Erythroblast (primary cell): Measurements from ENCODE around the gene TSPAN9.

Experiments
- GATA1 ChIP-seq: IDR thresholded peaks from 2 replicates; pipeline ENCODE4 v1.6.1; 2011; ENCODE audit warnings: low read depth, mild to moderate bottlenecking, control low read depth, low read length, moderate library complexity
- POLR2A ChIP-seq: IDR thresholded peaks from 2 replicates; pipeline ENCODE4 v1.6.1; 2011; ENCODE audit warnings: mild to moderate bottlenecking, low read length

DNA sequence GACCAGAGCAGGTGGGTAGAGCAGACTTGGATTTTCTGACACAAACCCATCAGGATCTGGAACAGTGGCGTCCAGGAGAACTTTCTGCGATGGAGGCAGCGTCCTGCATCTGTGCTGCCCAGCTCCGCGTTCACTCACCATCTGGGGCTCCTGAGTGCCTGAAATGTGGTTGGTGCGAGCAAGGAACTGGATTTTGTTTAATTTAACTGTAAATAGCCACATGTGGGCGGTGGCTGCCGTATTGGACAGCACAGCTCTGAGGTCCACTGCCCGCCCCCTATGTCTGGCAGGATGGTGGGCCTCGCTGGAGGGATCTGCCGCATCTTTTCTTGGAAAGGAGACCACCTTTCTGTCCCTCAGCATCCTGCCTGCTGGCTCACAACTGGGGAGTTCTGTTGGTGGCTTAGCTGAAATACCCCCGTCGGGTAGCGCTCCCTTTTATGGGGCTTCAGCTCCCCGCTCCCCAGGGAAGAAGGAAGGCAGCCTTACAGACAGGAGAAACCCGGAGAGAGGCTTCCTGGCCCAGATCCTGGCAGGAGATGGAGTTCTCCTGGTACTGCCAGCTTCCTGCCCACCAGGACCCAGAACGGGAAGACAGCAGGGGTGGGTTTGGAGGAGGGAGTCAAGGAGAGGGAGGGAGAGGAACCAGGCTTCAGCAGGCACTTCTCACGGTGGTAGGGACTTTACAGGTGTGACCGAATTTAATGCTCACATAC lies 228.9 kb downstream of the TSPAN9 start:
- TF ChIP-seq POLR2A = no peak
- no peak for TF ChIP-seq GATA1
